Stomach smooth muscle (tissue), 2 donors: ENCODE results near the gene TCF12.

Experiments
- H3K27ac ChIP-seq: one replicate; pipeline ENCODE4 v1.7.0; 2013; ENCODE audit warnings: mild to moderate bottlenecking, low read length, inconsistent platforms
- H3K27me3 ChIP-seq, 2 donors: one replicate each; pipeline ENCODE4 v1.7.0; 2013; ENCODE audit warnings: low read length in 2 of 2; ENCODE audit not compliant: insufficient read depth in 2 of 2, control insufficient read depth in 1 of 2
- H3K36me3 ChIP-seq, 2 donors: one replicate each; pipeline ENCODE4 v1.7.0; 2013; ENCODE audit warnings: low read length in 2 of 2; ENCODE audit not compliant: control insufficient read depth in 2 of 2, insufficient read depth in 2 of 2
- H3K4me1 ChIP-seq: one replicate; pipeline ENCODE4 v1.7.0; 2013; ENCODE audit warnings: low read length; ENCODE audit not compliant: control insufficient read depth, insufficient read depth
- H3K4me3 ChIP-seq, 2 donors: one replicate each; pipeline ENCODE4 v1.7.0; 2013; ENCODE audit warnings: low read length in 2 of 2
- H3K9ac ChIP-seq, 2 donors: one replicate each; pipeline ENCODE4 v1.7.0; 2013; ENCODE audit warnings: low read length in 2 of 2, mild to moderate bottlenecking in 1 of 2
- H3K9me3 ChIP-seq, 2 donors: one replicate each; pipeline ENCODE4 v1.7.0; 2013; ENCODE audit warnings: low read length in 2 of 2; ENCODE audit not compliant: control insufficient read depth in 2 of 2
- donor health status: healthy.
- donor health status: Pancreatic carcinoma.

Gene TCF12

GRCh38 chr15:57061696-57062095 lies 143.3 kb downstream of the TCF12 start:
- no peaks in the 10 kb centered on the region for H3K27me3 ChIP-seq
- no peaks in the 10 kb centered on the region for H3K4me1 ChIP-seq
- H3K4me3 ChIP-seq: no peak overlapping the region
- H3K27ac ChIP-seq: no peak overlapping the region
- no peak overlapping the region for H3K9ac ChIP-seq
- no peaks in the 10 kb centered on the region for H3K9me3 ChIP-seq
- no peaks in the 10 kb centered on the region for H3K36me3 ChIP-seq

- H3K9me3 ChIP-seq: no peaks in the 10 kb centered on the region
- H3K4me1 ChIP-seq: no peaks in the 10 kb centered on the region
- no peak overlapping the region for H3K9ac ChIP-seq
- no peaks in the 10 kb centered on the region for H3K27me3 ChIP-seq
- no peak overlapping the region for H3K27ac ChIP-seq
- H3K4me3 ChIP-seq: no peak overlapping the region
- no peaks in the 10 kb centered on the region for H3K36me3 ChIP-seq
Observed at GRCh38 chr15:57064033-57064432, 145.6 kb downstream of the TCF12 start.

GRCh38 chr15:57069423-57069822 lies 151.0 kb downstream of the TCF12 start:
- H3K27ac ChIP-seq: no peak overlapping the region
- no peak overlapping the region for H3K9ac ChIP-seq
- H3K4me1 ChIP-seq: peaks cover 5% of the 10 kb centered on the region
- no peaks in the 10 kb centered on the region for H3K36me3 ChIP-seq
- no peaks in the 10 kb centered on the region for H3K9me3 ChIP-seq
- H3K4me3 ChIP-seq: no peak overlapping the region
- no peaks in the 10 kb centered on the region for H3K27me3 ChIP-seq

GRCh38 chr15:57070674-57071073 lies 152.2 kb downstream of the TCF12 start:
- Histone ChIP-seq H3K27ac (no peak overlapping the region), H3K4me3 (no peak overlapping the region), H3K9ac (no peak overlapping the region), H3K36me3 (no peaks in the 10 kb centered on the region), H3K4me1 (peaks cover 5% of the 10 kb centered on the region), H3K9me3 (no peaks in the 10 kb centered on the region), H3K27me3 (no peaks in the 10 kb centered on the region)

- Histone ChIP-seq H3K27me3 (no peaks in the 10 kb centered on the region), H3K9me3 (no peaks in the 10 kb centered on the region), H3K4me3 (no peak overlapping the region), H3K4me1 (no peaks in the 10 kb centered on the region), H3K9ac (no peak overlapping the region), H3K27ac (no peak overlapping the region), H3K36me3 (no peaks in the 10 kb centered on the region)
Observed at GRCh38 chr15:57079446-57079845, 161.0 kb downstream of the TCF12 start.

- no peaks in the 10 kb centered on the region for H3K4me1 ChIP-seq
- no peak overlapping the region for H3K4me3 ChIP-seq
- no peaks in the 10 kb centered on the region for H3K27me3 ChIP-seq
- no peaks in the 10 kb centered on the region for H3K9me3 ChIP-seq
- no peak overlapping the region for H3K9ac ChIP-seq
- H3K27ac ChIP-seq: no peak overlapping the region
- no peaks in the 10 kb centered on the region for H3K36me3 ChIP-seq
Observed at GRCh38 chr15:57079931-57080620, 161.6 kb downstream of the TCF12 start.

- no peaks in the 10 kb centered on the region for H3K36me3 ChIP-seq
- H3K4me1 ChIP-seq: no peaks in the 10 kb centered on the region
- H3K27me3 ChIP-seq: no peaks in the 10 kb centered on the region
- no peak overlapping the region for H3K27ac ChIP-seq
- H3K4me3 ChIP-seq: no peak overlapping the region
- H3K9ac ChIP-seq: no peak overlapping the region
- H3K9me3 ChIP-seq: no peaks in the 10 kb centered on the region
Observed at GRCh38 chr15:57082054-57082728, 163.7 kb downstream of the TCF12 start.

GRCh38 chr15:57084192-57084591 lies 165.7 kb downstream of the TCF12 start:
- no peak overlapping the region for H3K27ac ChIP-seq
- H3K9ac ChIP-seq: no peak overlapping the region
- no peaks in the 10 kb centered on the region for H3K27me3 ChIP-seq
- no peaks in the 10 kb centered on the region for H3K36me3 ChIP-seq
- no peak overlapping the region for H3K4me3 ChIP-seq
- H3K4me1 ChIP-seq: no peaks in the 10 kb centered on the region
- H3K9me3 ChIP-seq: no peaks in the 10 kb centered on the region

GRCh38 chr15:57085267-57085666 lies 166.8 kb downstream of the TCF12 start:
- H3K4me1 ChIP-seq: no peaks in the 10 kb centered on the region
- H3K27ac ChIP-seq: no peak overlapping the region
- no peaks in the 10 kb centered on the region for H3K27me3 ChIP-seq
- no peaks in the 10 kb centered on the region for H3K9me3 ChIP-seq
- H3K36me3 ChIP-seq: no peaks in the 10 kb centered on the region
- H3K4me3 ChIP-seq: no peak overlapping the region
- H3K9ac ChIP-seq: no peak overlapping the region

GRCh38 chr15:57086857-57087427 lies 168.5 kb downstream of the TCF12 start:
- Histone ChIP-seq H3K9me3 (no peaks in the 10 kb centered on the region), H3K4me3 (no peak overlapping the region), H3K4me1 (no peaks in the 10 kb centered on the region), H3K27me3 (no peaks in the 10 kb centered on the region), H3K9ac (no peak overlapping the region), H3K36me3 (no peaks in the 10 kb centered on the region), H3K27ac (no peak overlapping the region)
